Hepatocyte (in vitro differentiated cells): Measurements from ENCODE around the gene SPAST.

Experiments used
- CTCF ChIP-seq: fragments of 200-600 bp; sonication (generic); IDR thresholded peaks from 2 replicates; pipeline ENCODE4 v1.5.1; 2016; ENCODE audit warnings: antibody characterized with exemption, mild to moderate bottlenecking; ENCODE audit not compliant: poor library complexity
- EZH2 ChIP-seq: fragments of 200-600 bp; sonication (generic); IDR thresholded peaks from 2 replicates; pipeline ENCODE4 v1.6.1; 2016; ENCODE audit warnings: antibody characterized with exemption, mild to moderate bottlenecking, borderline replicate concordance
- EZH2phosphoT487 ChIP-seq: fragments of 200-600 bp; sonication (generic); IDR thresholded peaks from one replicate; pipeline ENCODE4 v1.6.1; 2018; ENCODE audit warnings: antibody characterized with exemption, mild to moderate bottlenecking, low read depth, moderate library complexity; ENCODE audit not compliant: unreplicated experiment, severe bottlenecking

- TF ChIP-seq CTCF (no peak), EZH2 (no peak), EZH2phosphoT487 (no peak)
Observed at GRCh38 chr2:32182667-32183066, 119.3 kb downstream of the SPAST start.
